ENCODE measurements around the gene FLNB. TPM values are rescaled to one million over a fixed set of nuclear protein-coding genes. Genes with fewer than 3 reads are reported as not detected.

FLNB gene, protein sequence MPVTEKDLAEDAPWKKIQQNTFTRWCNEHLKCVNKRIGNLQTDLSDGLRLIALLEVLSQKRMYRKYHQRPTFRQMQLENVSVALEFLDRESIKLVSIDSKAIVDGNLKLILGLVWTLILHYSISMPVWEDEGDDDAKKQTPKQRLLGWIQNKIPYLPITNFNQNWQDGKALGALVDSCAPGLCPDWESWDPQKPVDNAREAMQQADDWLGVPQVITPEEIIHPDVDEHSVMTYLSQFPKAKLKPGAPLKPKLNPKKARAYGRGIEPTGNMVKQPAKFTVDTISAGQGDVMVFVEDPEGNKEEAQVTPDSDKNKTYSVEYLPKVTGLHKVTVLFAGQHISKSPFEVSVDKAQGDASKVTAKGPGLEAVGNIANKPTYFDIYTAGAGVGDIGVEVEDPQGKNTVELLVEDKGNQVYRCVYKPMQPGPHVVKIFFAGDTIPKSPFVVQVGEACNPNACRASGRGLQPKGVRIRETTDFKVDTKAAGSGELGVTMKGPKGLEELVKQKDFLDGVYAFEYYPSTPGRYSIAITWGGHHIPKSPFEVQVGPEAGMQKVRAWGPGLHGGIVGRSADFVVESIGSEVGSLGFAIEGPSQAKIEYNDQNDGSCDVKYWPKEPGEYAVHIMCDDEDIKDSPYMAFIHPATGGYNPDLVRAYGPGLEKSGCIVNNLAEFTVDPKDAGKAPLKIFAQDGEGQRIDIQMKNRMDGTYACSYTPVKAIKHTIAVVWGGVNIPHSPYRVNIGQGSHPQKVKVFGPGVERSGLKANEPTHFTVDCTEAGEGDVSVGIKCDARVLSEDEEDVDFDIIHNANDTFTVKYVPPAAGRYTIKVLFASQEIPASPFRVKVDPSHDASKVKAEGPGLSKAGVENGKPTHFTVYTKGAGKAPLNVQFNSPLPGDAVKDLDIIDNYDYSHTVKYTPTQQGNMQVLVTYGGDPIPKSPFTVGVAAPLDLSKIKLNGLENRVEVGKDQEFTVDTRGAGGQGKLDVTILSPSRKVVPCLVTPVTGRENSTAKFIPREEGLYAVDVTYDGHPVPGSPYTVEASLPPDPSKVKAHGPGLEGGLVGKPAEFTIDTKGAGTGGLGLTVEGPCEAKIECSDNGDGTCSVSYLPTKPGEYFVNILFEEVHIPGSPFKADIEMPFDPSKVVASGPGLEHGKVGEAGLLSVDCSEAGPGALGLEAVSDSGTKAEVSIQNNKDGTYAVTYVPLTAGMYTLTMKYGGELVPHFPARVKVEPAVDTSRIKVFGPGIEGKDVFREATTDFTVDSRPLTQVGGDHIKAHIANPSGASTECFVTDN (N-terminal part only)
- total RNA-seq (2021; ENCODE audit: unreplicated experiment): 309 TPM
- polyA plus RNA-seq (2012; ENCODE audit: insufficient read length): 366 TPM
- percentile 95 among the genes with signal in this experiment for Bru-seq, nascent RNA
- BruChase-seq, experiment 1, labeled RNA remaining after a 2-hour chase: percentile 89 among the genes with signal in this experiment
- BruChase-seq, experiment 2, labeled RNA remaining after a 6-hour chase: percentile 95 among the genes with signal in this experiment
- long read RNA-seq, full-length matches to known transcripts: 1 of 489 reads
- long read RNA-seq, partial matches to known transcripts: 457 of 489 reads
- long read RNA-seq, other reads (novel, unspliced or antisense): 31 of 489 reads

DNA sequence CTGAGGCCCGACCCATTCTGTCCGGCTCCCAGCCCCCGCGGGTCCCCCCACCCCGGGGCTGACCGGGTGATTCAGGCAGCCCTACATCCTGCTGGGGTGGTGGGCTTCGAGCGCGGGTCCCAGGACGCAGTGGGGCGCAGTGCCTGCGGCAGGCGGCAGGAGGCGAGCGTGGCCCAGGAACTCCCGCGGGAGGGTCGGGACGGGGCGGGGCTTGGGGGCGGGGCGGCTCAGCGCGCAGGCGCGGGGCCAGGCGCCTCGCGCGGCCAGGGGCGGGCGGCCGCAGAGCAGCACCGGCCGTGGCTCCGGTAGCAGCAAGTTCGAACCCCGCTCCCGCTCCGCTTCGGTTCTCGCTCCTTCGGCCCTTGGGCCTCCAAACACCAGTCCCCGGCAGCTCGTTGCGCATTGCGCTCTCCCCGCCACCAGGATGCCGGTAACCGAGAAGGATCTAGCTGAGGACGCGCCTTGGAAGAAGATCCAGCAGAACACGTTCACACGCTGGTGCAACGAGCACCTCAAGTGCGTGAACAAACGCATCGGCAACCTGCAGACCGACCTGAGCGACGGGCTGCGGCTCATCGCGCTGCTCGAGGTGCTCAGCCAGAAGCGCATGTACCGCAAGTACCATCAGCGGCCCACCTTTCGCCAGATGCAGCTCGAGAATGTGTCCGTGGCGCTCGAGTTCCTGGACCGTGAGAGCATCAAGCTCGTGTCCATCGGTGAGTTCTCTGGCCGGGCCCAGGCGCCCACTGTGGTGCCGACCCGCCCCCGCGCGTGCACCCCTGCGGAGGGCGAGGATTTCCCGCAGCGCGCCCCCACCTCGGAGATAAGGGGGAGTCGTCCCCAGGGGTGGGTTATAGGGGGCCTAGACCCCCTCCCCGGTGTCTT, at the start of gene FLNB:
FLNB (plus strand) TSS at position 282 of the 885 bp plus-strand sequence; CDS start at position 425, 143 bp downstream.
- Histone ChIP-seq H3K27me3 (ENCODE audit: control insufficient read depth, insufficient read depth, low read length) (no peaks in the 10 kb centered on the region), H3K9me3 (ENCODE audit: control insufficient read depth, insufficient read depth, low read depth, low read length) (no peaks in the 10 kb centered on the region), H3K27ac (ENCODE audit: low read length) (peak within 1 kb of the TSS; percentile 81), H3K36me3 (ENCODE audit: control insufficient read depth, insufficient read depth, low read length) (no peaks in the 10 kb centered on the region; the same call in 1 of the 2 replicates), H3K4me1 (ENCODE audit: control insufficient read depth, insufficient read depth, low read length) (peaks cover 26% of the 10 kb centered on the region), H3K4me3 (ENCODE audit: low read depth in 2 of 2, low read length in 2 of 2) (peak within 1 kb of the TSS; percentile 77 to 99)
- TF ChIP-seq, protein P1, sequence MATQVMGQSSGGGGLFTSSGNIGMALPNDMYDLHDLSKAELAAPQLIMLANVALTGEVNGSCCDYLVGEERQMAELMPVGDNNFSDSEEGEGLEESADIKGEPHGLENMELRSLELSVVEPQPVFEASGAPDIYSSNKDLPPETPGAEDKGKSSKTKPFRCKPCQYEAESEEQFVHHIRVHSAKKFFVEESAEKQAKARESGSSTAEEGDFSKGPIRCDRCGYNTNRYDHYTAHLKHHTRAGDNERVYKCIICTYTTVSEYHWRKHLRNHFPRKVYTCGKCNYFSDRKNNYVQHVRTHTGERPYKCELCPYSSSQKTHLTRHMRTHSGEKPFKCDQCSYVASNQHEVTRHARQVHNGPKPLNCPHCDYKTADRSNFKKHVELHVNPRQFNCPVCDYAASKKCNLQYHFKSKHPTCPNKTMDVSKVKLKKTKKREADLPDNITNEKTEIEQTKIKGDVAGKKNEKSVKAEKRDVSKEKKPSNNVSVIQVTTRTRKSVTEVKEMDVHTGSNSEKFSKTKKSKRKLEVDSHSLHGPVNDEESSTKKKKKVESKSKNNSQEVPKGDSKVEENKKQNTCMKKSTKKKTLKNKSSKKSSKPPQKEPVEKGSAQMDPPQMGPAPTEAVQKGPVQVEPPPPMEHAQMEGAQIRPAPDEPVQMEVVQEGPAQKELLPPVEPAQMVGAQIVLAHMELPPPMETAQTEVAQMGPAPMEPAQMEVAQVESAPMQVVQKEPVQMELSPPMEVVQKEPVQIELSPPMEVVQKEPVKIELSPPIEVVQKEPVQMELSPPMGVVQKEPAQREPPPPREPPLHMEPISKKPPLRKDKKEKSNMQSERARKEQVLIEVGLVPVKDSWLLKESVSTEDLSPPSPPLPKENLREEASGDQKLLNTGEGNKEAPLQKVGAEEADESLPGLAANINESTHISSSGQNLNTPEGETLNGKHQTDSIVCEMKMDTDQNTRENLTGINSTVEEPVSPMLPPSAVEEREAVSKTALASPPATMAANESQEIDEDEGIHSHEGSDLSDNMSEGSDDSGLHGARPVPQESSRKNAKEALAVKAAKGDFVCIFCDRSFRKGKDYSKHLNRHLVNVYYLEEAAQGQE (IDR thresholded peaks at IDR 0.05; ENCODE audit: insufficient read depth in 1 of 2, low read depth in 2 of 2, low read length in 1 of 2): no peak
- TF ChIP-seq, protein P2, sequence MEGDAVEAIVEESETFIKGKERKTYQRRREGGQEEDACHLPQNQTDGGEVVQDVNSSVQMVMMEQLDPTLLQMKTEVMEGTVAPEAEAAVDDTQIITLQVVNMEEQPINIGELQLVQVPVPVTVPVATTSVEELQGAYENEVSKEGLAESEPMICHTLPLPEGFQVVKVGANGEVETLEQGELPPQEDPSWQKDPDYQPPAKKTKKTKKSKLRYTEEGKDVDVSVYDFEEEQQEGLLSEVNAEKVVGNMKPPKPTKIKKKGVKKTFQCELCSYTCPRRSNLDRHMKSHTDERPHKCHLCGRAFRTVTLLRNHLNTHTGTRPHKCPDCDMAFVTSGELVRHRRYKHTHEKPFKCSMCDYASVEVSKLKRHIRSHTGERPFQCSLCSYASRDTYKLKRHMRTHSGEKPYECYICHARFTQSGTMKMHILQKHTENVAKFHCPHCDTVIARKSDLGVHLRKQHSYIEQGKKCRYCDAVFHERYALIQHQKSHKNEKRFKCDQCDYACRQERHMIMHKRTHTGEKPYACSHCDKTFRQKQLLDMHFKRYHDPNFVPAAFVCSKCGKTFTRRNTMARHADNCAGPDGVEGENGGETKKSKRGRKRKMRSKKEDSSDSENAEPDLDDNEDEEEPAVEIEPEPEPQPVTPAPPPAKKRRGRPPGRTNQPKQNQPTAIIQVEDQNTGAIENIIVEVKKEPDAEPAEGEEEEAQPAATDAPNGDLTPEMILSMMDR (IDR thresholded peaks at IDR 0.05): peak; percentile 93
- TF ChIP-seq SIN3A (IDR thresholded peaks at IDR 0.05; ENCODE audit: borderline replicate concordance, insufficient read depth, low read depth, low read length) (0 out of 2 replicates have a peak, but pooled peaks have one; percentile 67), POLR2AphosphoS5 (IDR thresholded peaks at IDR 0.05; ENCODE audit: low read depth, low read length) (peak; percentile 85)
- ATAC-seq: peak; percentile 80
- intact Hi-C loops (cut with micrococcal nuclease; ENCODE audit: unreplicated experiment) (no loop called here), in situ Hi-C loops (cut with HindIII; ENCODE audit: low pct_unique_long_range_greater_than_20kb, low sequenced_read_pairs) (no loop called here)
- POLR2A ChIA-PET: interaction anchor here (0.6 kb wide), 1 partner anchor 10 kb away, joined by 4 read pairs; no protein-coding TSS in a partner anchor
- BruUV-seq (replicated peaks): no TSS peak
- CTCF ChIA-PET: no interaction called here
- no peak for DNase-seq (ENCODE audit: low read depth, low spot score)

Measured in Panc1 (cell line).